ENCODE measurements around the gene ZNF324. TPM values are rescaled to one million over a fixed set of nuclear protein-coding genes. Genes with fewer than 3 reads are reported as not detected.

The ZNF324 gene
- 10 to 100 TPM; 16.0 to 18.2 TPM for total RNA-seq

GRCh38 chr19:58466760-58467589, at the start of gene ZNF324:
Gene ZNF324 (plus strand): TSS chr19:58467080. CDS start chr19:58469186, 2,106 bp downstream.

GRCh38 chr19:58439576-58440554, 27.0 kb upstream of the ZNF324 start, which contains the start of gene ZNF132:
Gene ZNF132 (minus strand): TSS chr19:58440153. CDS start chr19:58439821, 332 bp downstream.

GRCh38 chr19:58451358-58452101, 15.3 kb upstream of the ZNF324 start, which contains the start of gene ZNF324B:
Gene ZNF324B (plus strand): TSS chr19:58451622. CDS start chr19:58453702, 2,080 bp downstream.

GRCh38 chr19:58475714-58476497, 9.0 kb downstream of the ZNF324 start, which contains the start of gene ZNF446:
Gene ZNF446 (plus strand): TSS chr19:58476352. CDS start chr19:58477219, 867 bp downstream.

GRCh38 chr19:58511353-58512208, 44.7 kb downstream of the ZNF324 start, which contains the start of gene SLC27A5:
Gene SLC27A5 (minus strand): TSS chr19:58511992. CDS start chr19:58511955, 37 bp downstream.

GRCh38 chr19:58519355-58520256, 52.7 kb downstream of the ZNF324 start, which contains the start of gene ZBTB45:
Gene ZBTB45 (minus strand): TSS chr19:58519810. CDS start chr19:58517673, 2,137 bp downstream.

Small RNA genes within 50 kb of the gene (small RNA-seq; reads per million reads assigned to genes)
- gene RN7SL693P = 0 reads per million in 2 donors
- 0 reads per million in 2 donors for gene RNU6-1337P

Other genes starting within 250 kb of the ZNF324 start
- 10 to 100 TPM; 24.4 to 32.3 TPM for gene ZNF544, start 238.2 kb upstream of the ZNF324 start, total RNA-seq
- 1 to 10 TPM; 3.8 to 5.3 TPM for gene ZNF8, start 188.1 kb upstream of the ZNF324 start, total RNA-seq
- 10 to 100 TPM; 27.5 to 51.3 TPM for gene ERVK3-1, start 161.7 kb upstream of the ZNF324 start, total RNA-seq
- gene ZSCAN22, start 140.1 kb upstream of the ZNF324 start, total RNA-seq = 1 to 10 TPM; 4.1 to 5.0 TPM
- 1 to 10 TPM; 1.7 to 7.0 TPM for gene A1BG, start 113.6 kb upstream of the ZNF324 start, total RNA-seq
- gene ZNF497, start 104.3 kb upstream of the ZNF324 start, total RNA-seq = 1 to 10 TPM in 1 of 2 donors, under 1 TPM in 1; 0.67 to 1.0 TPM
- 1 to 10 TPM; 1.7 to 3.8 TPM for gene ZNF837, start 86.0 kb upstream of the ZNF324 start, total RNA-seq
- gene RPS5, start 79.8 kb upstream of the ZNF324 start, total RNA-seq = 1,000 to 10,000 TPM in 1 of 2 donors, 100 to 1,000 TPM in 1; 673 to 1,376 TPM
- under 1 TPM in 1 of 2 donors, not detected in 1; 0.33 TPM for gene RNF225, start 71.4 kb upstream of the ZNF324 start, total RNA-seq
- 10 to 100 TPM; 14.8 to 16.7 TPM for gene ZNF584, start 58.4 kb upstream of the ZNF324 start, total RNA-seq
- 1 to 10 TPM; 7.6 to 8.7 TPM for gene ZNF132, start 26.9 kb upstream of the ZNF324 start, total RNA-seq
- 10 to 100 TPM; 12.7 to 13.8 TPM for gene ZNF324B, start 15.5 kb upstream of the ZNF324 start, total RNA-seq
- gene ZNF446, start 9.3 kb downstream of the ZNF324 start, total RNA-seq = 1 to 10 TPM; 5.7 to 7.9 TPM
- 10 to 100 TPM in 1 of 2 donors, 1 to 10 TPM in 1; 6.0 to 11.7 TPM for gene SLC27A5, start 44.9 kb downstream of the ZNF324 start, total RNA-seq
- 1 to 10 TPM; 7.6 to 8.0 TPM for gene ZBTB45, start 52.7 kb downstream of the ZNF324 start, total RNA-seq
- gene TRIM28, start 77.0 kb downstream of the ZNF324 start, total RNA-seq = 100 to 1,000 TPM; 204 to 363 TPM
- 10 to 100 TPM; 69.6 to 82.6 TPM for gene CHMP2A, start 88.0 kb downstream of the ZNF324 start, total RNA-seq
- gene UBE2M, start 91.5 kb downstream of the ZNF324 start, total RNA-seq = 100 to 1,000 TPM; 101 to 126 TPM
- 10 to 100 TPM in 1 of 2 donors, 1 to 10 TPM in 1; 8.7 to 12.0 TPM for gene MZF1, start 106.3 kb downstream of the ZNF324 start, total RNA-seq

All from melanocyte of skin (primary cell).